Renal pelvis (tissue), 4 donors: ENCODE data around the gene ZC3H7A. TPM values are rescaled to one million over a fixed set of nuclear protein-coding genes. Genes with fewer than 3 reads are reported as not detected.

Experiments used
- DNase-seq: peaks from one replicate; pipeline ENCODE4 v3.0.0-alpha.2; 2013
- polyA plus RNA-seq, 3 donors: library from polyadenylated mRNA; unstranded; fragments of 120-200 nt; gene quantifications; one replicate each; pipeline ENCODE4 v1.2.1, GENCODE V29; 2013; ENCODE audit not compliant: insufficient read length in 3 of 3

ZC3H7A gene
- polyA plus RNA-seq, 3 donors = 66.4 to 93.7 (median 82.6) TPM

- DNase-seq = peak; percentile 97
Observed at GRCh38 chr16:11742536-11743307, 54.3 kb downstream of the ZC3H7A start, which contains the start of gene TXNDC11. Gene TXNDC11, minus strand, starts transcription at chr16:11742857. Its CDS starts 127 bp downstream, at chr16:11742730.

- DNase-seq = no peak
Observed at GRCh38 chr16:11742093-11742535, 54.9 kb downstream of the ZC3H7A start.

GRCh38 chr16:11740567-11740966, 56.5 kb downstream of the ZC3H7A start:
- no peak for DNase-seq

- DNase-seq = no peak
Observed at GRCh38 chr16:11738742-11739544, 58.1 kb downstream of the ZC3H7A start.

DNA sequence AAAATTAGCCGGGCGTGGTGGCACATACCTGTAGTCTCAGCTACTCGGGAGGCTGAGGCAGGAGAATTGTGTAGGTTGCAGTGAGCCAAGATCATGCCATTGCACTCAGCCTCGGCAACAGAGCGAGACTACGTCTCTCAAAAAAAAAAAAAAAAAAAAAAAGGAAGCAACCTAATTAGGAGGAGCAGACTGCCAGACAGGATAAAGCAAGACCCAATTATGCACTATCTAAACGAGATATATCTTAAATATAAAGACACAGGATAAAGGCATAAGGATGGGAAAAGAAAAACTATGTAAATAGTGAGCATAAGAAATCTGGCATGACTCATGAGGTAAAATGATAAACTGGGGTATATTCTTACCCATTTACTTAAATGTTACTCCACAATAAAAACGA, 59.3 kb downstream of the ZC3H7A start:
- DNase-seq = no peak

GRCh38 chr16:11736903-11737302, 60.2 kb downstream of the ZC3H7A start:
- DNase-seq = no peak

- DNase-seq = no peak
Observed at GRCh38 chr16:11735787-11736186, 61.3 kb downstream of the ZC3H7A start.

- no peak for DNase-seq
Observed at GRCh38 chr16:11734653-11735043, 62.4 kb downstream of the ZC3H7A start.

- no peak for DNase-seq
Observed at GRCh38 chr16:11734025-11734652, 62.9 kb downstream of the ZC3H7A start.

GRCh38 chr16:11731222-11731621, 65.8 kb downstream of the ZC3H7A start:
- DNase-seq = no peak

DNA sequence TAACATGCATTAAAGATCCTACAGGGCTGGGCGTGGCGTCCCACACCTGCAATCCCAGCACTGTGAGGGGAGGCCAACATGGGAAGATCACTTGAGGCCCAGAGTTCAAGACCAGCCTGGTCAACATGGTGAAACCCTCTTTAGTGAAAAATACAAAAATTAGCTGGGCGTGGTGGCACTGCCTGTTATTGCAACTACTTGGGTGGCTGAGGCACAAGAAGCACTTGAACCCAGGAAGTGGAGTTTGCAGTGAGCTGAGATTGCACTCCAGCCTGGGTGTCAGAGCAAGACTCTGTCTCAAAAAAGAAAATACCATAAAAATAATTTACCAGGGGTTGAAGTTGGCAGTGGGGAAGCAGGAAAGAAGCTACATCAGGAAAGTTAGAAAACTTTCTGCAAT, 67.3 kb downstream of the ZC3H7A start:
- DNase-seq = no peak

DNA sequence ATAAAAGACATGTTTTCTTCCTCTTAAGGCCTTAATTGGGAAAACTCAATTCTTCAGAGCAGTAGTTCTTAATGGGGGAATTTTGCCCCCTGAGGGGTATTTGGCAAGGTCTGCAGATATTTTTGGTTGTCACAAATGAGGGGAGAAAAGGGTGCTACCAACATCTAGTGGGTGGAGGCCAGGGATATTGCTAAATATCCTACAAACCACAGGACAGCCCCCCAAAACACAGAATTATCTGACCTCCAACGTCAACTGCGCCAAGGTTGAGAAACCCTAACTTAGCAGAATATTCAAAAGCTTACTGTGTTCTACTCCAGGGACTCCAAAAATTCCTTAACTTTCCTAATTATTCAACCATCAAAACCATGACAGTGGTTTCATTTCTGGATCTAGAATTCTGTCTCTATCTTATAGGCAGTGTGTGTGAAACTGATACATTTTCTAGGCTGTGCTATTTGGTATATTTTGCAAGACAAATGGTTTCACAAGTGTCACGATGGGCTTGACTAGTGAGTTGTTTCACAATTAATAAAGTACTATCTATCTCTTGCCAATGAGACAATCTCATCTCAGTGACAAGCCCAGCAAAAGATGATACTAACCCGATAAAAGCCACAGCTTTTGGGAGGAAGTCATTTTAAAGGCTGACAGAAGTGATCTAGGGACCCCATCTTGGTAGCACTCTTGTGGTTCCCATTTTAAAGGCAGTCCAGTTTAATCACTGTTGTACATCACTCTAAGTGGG, 69.1 kb downstream of the ZC3H7A start:
- no peak for DNase-seq

DNA sequence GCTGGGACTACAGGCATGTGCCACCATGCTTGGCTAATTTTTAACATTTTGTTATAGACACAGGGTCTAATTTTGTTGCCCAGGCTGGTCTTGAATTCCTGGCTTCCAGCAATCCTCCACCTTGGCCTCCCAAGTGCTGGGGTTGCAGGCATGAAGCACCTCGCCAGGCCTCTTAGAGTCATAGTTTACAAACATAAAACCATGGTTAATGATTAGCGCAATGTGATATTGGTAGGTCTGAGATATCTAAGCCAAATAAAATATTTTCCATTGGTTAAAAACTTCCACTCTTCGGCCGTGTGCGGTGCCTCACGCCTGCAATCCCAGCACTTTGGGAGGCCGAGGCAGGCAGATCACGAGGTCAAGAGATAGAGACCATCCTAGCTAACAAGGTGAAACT, 71.0 kb downstream of the ZC3H7A start:
- no peak for DNase-seq

DNA sequence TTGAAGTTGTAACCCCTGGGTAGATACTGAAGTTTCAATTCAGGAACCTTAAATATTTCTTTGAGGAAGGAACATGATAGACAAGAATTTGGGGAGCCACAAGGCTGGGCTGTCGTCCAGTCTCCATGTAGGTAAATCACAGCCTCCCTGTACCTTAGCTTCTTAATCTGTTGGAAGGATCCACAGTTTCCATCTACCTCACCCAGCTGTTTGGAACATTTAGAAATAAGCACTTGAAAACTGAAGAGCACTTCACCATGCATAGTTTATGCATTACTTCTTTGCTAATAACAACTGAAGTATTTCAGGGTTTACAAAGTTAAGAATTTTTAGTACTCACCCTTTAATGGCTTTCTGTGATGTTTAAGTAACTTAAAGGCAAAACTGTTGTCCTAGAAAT, 71.6 kb downstream of the ZC3H7A start:
- DNase-seq = no peak

DNA sequence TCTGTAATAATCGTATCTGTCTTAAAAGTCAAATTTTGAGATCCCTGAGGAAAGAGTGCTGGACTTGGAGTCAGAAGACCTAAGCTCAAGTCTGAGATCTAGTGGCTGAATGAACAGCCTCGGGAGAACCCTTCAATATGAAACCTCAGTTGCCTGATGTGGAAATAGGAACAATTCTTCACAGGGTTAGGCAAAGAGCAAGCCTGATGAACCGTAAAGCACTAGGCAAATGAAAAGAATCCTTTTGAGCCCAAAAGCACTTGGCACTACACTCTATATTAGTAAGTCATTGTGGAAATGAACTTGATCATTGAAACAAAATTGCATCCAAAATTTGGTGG, 74.6 kb downstream of the ZC3H7A start:
- DNase-seq = no peak

DNA sequence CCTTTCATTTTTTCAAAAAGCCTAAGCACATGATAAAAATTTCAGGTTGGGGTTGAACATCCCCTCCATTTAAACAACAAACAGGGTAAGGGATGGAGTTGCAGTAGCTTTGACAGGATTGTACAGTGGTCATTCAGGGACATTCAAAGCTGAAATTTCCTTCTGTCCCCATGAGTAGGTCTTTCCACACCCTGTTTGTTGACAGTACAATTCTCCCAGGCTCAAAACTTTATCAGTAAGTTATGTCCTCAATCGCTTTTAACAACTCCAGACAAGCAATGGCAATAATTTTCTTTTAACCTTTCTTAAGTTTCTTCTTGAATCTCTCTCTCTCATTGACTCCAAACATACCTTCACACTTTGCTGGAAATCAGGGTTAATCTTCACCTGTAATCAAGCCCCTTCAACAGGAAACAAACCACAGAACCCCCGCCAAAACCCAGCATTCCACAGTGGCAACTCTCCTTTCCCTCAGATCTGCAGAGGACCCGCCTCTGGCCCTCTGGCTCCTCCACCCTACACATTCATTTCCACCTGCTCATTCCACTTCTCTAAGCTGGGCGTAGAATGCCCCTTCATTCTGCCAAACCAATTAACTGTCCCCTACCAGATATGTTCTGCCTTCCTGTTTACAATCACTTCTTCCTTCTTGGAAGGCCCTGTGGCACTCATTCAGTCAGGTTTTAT, 75.1 kb downstream of the ZC3H7A start:
- DNase-seq = no peak

- DNase-seq = no peak
Observed at GRCh38 chr16:11719762-11720161, 77.3 kb downstream of the ZC3H7A start.

GRCh38 chr16:11719171-11719570, 77.9 kb downstream of the ZC3H7A start:
- DNase-seq = no peak

GRCh38 chr16:11717811-11718210, 79.2 kb downstream of the ZC3H7A start:
- no peak for DNase-seq

- DNase-seq = no peak
Observed at GRCh38 chr16:11716336-11716735, 80.7 kb downstream of the ZC3H7A start.

- DNase-seq = no peak
Observed at GRCh38 chr16:11715246-11715947, 81.7 kb downstream of the ZC3H7A start.
